ENCODE results near the gene PDLIM4.
A peak's percentile ranks its signal among the peaks of the same experiment; 100 is the strongest.

PDLIM4 gene

DNA sequence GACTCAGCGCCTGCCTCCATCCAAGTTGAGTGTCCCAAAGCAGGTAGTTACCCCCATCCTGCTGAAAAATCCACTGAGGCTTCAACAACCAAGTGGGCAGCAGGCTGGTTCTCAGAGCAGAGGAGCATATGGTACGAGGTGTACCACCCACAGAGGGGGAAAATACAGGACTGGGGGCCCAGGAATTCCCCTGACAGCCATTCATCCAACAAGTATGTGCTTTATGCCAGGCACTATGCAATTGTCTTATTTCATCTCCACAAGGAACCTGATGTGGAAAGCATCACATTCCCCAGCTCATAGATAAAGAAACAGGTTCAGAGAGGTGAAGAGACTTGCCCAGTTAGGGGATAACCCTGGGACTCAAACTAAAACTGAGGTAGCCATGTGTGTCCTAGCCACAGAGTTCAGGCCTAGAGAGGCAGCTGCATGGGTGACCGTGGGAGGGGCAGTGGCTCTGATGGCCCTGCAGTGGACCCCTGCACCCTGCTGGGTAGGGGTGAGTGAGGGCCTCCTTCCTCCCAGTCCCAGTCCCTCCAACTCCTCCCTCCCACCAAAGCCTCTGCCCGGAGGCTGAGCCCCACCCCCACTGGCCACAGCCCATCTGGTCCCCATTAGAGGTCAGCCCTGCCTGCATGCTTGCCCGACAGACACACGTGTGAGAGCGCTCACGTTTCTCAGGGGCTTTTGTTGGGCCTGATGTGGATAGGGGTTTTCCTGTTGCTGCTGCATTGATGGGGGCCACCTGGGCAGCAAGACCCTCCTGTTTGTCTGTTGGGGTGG lies 11.5 kb downstream of the PDLIM4 start:
- DNase-seq, result no peak

DNA sequence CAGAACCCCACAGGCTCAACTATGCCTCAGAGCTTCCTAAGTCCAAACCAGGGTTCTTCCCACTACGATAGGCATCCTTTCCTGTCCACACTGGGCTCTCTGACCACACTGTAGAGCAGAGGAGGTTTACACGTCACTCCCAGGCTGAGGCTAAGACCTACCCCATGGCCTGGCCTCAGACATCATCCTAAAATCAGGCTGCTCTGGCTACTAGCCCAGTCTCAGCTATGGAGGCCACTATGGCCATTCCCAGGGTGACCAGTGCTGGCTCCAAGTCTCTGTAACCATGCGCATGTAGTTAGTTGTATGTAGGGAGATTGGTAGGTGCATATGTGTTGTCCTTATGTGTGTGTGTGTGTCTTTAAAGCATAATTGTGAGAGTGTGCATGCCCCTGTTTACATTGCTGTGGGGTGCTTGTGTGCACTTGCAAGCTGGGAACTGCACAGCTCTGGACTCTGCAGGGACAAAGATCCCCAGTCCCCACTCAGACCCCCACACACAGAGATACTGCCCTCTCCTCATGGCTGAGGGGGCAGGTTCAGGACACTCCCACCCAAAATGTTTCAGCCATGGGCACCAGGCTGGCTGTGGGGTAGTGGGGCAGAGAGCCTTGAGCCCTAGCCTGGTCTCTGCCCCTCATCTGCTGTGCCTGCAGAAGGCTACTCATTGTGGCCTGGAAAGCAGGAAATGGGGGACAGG lies 12.3 kb downstream of the PDLIM4 start:
- DNase-seq, result no peak

DNA sequence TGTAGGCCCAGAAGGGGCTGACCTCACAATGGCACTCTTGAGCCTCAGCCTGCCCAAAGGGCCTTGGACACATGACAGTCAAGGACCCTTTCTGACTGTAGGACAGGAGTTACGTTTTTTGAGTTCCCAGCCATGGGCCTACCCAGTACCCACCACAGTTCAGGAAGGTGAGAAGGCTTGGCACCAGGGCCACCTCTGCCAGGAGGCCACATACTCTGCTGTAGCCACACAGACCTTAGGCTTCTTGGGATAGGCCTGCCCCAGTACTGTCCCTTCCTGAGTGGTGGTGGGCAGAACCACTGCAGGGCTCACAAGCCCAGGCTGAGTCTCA lies 12.8 kb downstream of the PDLIM4 start:
- no peak for DNase-seq

DNA sequence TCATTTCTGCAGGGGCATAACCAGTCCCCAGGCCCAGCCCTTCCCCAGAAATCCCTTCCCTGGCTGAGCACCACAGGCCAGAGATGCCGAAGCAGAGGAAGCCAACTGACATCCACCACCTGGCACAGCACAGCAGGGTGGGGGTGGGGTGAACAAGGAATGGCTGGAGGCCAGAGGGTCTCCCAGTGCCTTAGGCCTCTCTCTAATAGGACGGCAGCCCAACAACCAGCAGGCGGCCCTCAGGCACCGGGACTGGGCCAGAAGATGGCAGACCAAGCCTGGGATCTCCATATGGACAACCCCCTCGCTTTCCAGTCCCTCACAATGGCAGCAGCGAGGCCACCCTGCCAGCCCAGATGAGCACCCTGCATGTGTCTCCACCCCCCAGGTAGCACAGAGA lies 13.2 kb downstream of the PDLIM4 start:
- no peak for DNase-seq

DNA sequence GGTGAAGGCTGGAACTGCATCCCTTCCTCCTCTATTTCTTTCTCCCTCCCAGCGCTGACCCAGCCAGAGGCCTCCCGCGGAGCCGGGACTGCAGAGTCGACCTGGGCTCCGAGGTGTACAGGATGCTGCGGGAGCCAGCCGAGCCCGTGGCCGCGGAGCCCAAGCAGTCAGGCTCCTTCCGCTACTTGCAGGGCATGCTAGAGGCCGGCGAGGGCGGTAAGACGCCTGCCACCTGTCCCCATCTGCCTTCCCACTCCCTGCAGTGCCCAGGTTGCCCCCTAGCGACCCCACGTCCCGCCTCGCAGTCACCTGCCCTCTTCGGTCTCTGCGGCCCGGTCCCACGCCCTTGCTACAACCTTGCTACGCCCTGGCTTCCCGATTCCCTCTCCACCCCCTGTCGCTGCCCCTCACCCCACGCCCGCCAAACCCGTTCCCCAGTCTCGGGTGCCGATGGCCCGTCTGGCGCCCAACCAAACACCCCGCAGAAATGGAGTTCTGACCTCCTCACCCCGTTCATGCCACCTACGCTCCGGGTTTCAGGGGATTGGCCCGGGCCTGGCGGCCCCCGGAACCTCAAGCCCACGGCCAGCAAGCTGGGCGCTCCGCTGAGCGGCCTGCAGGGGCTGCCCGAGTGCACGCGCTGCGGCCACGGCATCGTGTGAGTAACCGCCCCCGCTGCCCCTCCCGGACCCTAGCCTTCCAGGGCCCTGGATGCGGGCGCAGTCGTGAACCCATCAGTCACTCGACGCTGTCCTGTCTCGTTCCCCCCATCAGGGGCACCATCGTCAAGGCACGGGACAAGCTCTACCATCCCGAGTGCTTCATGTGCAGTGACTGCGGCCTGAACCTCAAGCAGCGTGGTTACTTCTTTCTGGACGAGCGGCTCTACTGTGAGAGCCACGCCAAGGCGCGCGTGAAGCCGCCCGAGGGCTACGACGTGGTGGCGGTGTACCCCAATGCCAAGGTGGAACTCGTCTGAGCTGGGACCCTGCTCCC lies 14.1 kb downstream of the PDLIM4 start:
- no peak for DNase-seq

DNA sequence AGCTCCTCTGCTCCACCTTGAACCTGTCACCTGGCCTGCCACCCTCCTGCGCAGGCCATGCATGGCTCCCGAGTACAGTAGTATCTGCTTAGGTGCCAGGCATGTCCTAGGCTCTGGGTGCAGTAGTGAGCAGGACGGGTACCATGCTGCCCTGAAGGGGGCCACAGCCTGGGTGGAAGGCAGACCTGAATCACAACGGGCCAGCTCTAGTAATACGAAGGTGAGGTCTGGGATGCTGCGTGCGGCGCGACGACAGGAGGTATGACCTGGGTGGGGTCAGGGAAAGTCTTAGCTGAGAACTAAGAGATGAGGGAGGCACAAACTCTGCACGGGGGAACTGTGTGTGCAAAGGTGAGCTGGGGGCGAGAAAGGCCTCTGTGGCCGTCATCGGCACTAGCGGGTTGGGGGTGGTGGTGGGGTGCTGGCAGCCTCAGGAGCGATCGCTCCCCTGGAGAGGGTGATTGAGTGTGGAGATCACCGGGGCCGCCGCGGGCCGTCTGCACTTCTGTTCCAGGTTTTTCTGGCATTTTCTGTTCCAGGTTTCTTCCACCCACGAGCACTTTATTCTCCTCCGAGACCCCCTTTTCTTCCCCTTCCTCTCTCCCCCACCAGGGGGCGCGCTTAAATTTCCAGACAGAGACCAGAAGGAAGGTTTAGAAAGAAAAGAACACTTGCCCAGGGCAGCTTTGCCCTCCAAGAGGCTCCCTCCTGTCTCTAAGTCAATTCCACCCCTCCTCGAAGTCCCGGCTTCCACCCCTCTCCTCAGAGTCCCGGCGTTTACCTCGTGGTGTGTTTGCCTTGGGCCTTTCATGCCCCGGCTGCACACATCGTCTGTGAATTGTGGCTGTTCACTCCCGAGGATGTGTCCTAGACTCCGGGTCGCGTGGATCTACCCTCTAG lies 15.1 kb downstream of the PDLIM4 start:
- DNase-seq, result peak; percentile 78

DNA sequence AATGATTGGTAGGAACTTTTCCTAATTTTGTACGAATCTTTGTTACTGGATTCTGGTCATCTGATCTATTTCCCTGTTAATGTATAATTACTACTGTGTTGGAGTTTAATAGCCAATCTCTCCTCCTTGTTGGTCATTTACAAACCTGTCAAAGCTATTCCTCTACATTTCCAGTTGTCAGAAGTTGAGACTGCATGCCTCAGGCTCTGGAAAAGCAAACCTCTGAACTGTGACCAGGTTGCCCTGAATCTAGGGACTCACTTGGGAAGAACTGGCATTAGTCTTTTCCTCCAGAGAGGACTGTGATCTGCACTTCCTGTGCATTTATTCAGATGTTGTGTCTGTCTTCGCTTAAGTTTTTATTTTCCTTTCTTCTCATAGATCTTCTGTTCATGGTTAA lies 16.1 kb downstream of the PDLIM4 start:
- DNase-seq, result no peak

DNA sequence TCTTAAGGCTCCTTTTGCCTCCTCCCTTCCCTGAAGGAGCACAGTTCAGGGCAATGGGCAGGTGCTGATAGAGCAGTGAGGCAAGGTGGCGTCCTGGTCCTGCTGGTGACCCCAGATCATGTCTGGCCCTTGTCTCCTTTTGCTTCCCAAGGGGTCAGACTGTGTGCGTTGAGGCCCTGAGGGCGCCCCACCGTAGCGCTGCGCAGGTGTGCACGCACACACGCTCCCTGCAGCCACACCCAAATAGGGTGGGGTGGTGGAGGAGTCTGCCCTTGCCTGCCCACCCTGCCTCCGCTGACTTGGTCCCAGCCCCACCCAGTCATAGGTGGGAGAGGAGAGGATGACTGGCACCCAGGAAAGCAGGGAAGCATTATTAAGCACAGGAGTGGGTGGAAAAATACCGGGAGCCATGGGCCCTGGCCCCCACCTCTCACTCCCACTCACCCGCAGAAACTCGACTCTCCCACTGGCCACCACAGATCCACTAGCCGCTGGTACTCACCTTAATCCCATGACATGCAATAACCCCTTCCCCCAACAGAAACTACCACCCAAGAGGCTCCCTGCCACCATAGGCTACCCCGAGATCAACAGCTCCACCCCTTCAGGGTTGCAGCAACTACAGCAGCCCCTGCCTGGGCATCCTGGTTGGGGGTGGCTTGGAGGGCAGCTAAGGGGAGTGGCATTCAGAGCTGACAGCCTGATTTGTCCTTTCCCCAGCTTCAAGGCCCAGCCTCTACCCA lies 16.7 kb downstream of the PDLIM4 start:
- no peak for DNase-seq

DNA sequence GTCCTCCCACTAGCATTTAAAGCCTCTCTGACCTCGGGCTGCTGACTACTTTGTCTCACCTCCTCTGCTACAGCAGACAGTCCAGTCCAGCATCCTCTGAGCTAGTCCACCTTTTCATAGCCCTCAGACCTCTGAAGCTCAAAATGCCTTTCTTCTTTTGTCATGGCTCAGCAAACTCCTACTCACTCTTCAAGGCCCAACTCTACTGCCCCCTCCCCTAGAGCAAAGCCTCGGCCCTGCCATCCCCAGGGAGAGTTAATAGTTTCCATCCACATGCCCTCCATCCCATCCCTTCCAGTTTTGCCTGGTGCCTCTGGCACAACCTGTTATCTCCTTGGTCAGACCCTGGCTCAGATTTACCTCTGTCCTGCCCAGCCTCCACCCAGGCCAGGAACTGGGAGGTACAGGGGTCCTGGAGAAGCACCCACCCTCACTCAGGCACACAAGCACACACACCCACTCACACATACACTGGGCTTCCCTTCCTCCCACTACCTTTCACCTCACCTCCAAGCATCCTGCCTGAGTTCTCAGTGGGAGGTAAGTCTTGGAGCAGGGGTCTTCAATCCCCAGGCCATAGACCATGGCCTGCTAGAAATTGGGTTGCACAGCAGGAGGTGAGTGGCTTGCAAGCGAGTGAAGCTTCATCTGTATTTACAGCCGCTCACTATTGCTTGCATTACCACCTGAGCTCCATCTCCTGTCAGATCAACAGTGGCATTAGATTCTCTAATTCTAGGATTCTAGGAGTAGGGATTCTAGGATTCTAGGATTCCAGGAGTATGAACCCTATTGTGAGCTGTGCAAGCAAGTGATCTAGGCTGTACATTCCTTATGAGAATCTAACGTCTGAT lies 18.1 kb downstream of the PDLIM4 start:
- no peak for DNase-seq

DNA sequence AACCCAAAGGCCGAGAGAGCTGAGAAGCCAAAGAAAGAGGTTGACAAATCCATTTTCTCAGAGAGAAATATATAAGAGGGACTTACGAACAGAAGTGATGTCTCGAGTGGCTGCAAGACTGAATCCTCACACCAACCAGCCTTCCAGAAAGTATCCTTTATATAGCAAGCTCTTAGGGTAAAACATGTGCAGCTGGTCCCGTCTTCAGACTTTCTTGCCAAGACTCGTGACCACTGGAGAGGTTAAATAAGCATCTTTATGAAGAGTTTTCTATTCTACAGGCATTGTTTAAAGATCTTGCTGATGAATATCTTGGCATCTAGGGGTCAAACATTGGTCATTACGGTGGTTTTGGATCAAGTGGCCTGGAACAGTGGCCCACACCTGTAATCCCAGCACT lies 19.8 kb downstream of the PDLIM4 start:
- DNase-seq, result no peak

DNA sequence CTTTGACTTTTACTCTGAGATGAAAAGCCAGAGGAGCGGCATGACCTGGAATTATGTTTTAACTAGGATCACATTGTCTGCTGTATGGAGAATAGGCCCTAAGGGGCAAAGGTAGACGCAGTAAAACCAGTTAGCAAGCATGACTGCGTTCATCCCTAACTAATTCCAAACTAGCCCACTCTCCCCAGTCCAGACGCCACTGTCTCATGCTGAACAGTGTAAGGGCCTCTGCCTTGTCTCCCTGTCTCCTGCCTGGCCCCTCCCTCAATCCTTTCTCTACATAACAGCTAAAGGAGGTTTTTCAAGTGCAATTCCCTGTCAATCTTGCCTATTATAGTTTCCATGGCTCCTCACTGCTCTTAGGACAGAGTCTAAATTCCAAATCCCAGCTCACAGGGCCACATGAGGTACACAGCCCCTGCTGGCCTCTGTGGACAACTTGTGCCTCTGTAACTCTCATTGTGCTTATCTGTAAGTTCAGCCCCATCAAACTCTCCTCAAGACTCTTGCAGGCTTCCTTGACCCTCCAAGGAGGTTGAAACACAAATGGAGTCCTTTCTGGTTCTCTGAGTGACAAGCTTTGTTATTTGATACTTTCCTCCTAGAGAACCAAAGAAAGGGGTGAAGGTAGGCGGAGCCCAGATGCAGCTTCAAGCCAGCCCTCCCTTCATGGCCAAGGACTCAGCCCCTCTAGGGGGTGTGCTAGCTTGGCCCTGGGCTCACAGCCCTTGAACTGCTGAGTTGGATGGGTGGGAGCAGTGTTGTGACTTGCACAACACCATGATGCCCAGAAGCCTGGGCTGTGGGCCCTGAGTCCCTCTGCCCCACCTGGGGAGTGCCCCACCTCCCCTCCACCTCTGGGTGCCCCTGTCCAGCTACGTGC lies 20.7 kb downstream of the PDLIM4 start:
- DNase-seq, result no peak

DNA sequence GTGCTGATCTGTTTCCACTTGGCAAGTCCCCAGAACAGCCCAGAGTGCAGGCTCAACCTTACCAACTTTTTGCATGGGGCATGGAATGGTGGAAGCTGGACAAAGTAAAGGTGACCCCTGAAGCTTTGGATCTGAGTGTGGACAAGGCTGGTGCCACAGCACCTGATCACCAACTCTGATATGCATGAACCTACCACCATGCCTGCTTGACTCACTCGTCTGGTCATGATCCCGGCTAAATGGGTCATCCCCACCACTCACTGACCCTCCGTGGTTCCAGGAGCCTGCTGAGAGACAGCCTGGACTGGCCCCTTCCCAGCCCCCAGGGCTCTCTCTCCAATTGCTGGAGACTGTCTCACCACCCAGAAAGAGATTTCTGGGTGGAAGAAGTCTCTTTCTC lies 22.3 kb downstream of the PDLIM4 start:
- no peak for DNase-seq

DNA sequence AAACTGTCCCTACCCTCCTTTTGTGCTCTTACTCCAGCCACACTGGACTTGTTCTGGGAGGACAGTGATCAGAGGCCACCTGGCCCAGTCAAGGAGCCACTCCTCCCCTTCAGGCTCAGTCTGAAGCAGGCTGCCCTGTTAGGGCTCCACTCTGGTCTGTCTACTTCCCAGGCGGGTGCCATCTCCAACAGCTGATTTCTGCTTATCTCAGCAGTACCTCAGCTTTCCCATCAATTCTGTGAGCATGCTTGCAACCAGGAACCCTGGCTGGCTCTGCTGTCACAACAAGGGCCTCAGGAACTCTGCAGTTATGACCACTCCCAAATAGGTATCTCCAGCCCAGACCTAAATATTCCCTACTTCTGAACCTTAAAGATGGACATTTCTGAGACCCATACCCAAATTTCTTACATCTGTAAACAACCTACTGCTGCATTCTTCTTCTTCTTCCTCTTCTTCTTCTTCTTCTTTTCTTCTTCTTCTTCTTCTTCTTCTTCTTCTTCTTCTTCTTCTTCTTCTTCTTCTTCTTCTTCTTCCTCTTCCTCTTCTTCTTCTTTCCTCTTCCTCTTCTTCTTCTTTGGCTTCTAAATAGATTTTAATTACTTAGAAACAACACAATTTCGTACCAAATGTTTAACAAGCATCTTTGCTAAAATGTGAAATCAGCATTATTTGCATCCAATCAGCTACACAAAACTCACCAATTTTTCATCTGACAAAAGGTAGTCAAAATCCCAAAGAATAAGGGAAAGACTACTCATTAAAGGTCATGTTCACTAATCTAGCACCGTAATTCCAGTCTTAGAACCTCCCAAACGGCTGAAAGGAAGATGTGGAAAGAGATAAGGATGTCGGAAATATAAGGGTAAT lies 23.1 kb downstream of the PDLIM4 start:
- no peak for DNase-seq

DNA sequence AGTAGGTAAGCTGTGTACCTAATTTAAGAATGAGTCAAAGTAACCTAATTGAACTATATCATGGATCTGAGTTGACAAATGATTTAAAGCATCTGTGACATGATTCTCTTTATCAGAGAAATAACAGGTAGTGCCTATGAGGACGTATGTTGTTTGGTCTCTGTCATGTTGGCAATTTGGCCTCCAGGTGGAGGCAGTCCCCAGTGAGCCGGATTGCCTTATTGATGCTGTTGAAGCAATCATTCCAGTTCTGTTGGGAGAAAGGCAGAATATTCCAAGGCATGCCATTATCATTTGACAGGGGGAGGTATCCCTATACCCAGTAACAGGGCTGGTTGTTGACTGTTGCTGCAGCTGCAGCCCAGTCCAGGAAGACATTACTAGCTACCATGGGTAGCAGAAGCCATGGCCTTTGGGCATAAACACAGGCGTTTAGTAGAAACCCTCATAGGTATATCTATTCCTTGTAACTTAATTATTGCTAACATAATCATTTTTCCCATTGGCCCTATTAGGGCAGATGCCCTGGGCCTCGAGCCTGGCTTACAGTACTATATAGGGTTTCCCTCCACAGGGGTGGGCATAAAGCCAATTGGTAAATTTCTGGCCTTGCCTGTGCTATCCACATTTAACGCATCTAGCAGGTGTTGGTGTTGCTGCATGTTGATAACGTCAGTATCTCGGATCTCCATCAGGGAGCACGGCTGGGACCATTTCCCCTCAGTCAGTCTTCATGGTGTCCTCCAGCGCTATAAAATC lies 24.5 kb downstream of the PDLIM4 start:
- DNase-seq, result no peak

DNA sequence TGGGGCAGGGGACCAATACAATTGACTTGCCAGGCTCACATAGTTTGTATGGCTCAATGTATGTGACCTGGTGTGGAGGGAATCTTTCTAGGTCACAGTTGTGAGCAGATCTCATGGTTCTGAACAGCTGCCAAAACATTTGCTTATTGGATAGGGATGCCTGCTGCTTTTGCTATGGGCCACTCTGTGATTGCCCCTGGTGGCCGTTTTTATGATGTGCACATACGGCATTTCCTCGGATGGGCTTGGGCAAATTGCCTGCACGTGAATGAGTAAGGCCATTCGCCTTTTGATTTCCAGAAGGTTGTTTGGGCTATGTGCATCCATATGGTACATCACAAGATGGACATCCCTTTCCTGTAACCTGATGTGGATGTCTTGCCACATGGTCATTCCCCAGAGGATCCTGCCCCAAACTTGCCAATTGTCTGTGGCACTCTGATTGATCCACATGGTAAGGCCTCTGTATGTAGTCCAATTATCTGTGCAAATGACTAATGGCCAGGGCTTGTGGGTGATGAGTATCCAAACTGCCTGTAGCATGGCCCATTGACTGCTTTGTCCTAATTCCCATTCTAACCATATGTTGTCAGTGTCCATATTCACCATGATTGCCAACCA lies 26.0 kb downstream of the PDLIM4 start:
- peak; percentile 23 for DNase-seq

DNA sequence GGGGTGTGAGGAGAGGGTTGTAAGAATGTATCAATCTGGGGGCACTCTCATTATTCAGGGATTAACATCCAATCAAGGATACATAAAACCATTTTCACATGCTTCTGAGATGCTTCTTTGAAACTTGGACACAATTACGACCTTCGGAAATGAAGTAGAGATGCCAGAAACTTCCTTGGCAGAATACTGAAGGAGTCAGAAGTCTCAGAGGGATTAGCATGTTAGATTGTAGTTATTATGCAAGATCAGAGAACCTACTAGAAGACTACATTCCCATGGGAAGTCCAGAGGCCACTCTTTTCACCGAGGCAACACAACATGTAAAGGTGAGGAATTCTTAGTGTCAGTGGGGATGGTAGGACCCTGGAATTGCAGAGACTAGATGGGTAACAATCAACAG lies 31.6 kb downstream of the PDLIM4 start:
- no peak for DNase-seq

DNA sequence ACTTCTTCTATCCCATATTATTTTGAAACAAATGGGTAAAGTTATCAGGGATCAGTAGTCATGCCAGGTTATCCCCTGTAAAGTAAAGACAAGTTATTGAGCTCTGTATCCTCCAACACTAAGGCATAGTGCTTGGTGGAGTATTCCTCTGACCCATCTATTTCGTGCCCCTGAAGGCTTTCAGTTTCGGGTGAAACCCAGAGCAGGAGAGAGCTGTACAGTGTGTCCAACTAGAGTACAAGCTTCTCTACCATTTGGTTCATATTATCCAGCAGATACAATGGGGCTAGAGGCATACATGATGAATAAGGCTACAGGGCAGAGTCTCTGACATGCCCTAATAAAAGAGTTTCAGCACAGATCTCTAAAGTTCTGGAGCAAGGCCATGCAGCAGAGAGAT lies 33.5 kb downstream of the PDLIM4 start:
- no peak for DNase-seq
